Measurements from ENCODE around the gene RUSC2. TPM values are rescaled to one million over a fixed set of nuclear protein-coding genes. Genes with fewer than 3 reads are reported as not detected.

RUSC2 gene, protein sequence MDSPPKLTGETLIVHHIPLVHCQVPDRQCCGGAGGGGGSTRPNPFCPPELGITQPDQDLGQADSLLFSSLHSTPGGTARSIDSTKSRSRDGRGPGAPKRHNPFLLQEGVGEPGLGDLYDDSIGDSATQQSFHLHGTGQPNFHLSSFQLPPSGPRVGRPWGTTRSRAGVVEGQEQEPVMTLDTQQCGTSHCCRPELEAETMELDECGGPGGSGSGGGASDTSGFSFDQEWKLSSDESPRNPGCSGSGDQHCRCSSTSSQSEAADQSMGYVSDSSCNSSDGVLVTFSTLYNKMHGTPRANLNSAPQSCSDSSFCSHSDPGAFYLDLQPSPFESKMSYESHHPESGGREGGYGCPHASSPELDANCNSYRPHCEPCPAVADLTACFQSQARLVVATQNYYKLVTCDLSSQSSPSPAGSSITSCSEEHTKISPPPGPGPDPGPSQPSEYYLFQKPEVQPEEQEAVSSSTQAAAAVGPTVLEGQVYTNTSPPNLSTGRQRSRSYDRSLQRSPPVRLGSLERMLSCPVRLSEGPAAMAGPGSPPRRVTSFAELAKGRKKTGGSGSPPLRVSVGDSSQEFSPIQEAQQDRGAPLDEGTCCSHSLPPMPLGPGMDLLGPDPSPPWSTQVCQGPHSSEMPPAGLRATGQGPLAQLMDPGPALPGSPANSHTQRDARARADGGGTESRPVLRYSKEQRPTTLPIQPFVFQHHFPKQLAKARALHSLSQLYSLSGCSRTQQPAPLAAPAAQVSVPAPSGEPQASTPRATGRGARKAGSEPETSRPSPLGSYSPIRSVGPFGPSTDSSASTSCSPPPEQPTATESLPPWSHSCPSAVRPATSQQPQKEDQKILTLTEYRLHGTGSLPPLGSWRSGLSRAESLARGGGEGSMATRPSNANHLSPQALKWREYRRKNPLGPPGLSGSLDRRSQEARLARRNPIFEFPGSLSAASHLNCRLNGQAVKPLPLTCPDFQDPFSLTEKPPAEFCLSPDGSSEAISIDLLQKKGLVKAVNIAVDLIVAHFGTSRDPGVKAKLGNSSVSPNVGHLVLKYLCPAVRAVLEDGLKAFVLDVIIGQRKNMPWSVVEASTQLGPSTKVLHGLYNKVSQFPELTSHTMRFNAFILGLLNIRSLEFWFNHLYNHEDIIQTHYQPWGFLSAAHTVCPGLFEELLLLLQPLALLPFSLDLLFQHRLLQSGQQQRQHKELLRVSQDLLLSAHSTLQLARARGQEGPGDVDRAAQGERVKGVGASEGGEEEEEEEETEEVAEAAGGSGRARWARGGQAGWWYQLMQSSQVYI (N-terminal part only)
- 10 to 100 TPM; 28.7 to 32.3 TPM for total RNA-seq
- 78.1 TPM for polyA plus RNA-seq (ENCODE audit: insufficient read depth, low read depth, low replicate concordance)
- long read RNA-seq, donor 1, full-length matches to known transcripts = 11 of 24 reads
- long read RNA-seq, donor 1, partial matches to known transcripts = 13 of 24 reads
- long read RNA-seq, donor 1, other reads (novel, unspliced or antisense) = 0 of 24 reads
- long read RNA-seq, donor 2, partial matches to known transcripts = 5 of 5 reads
- long read RNA-seq, donor 2, other reads (novel, unspliced or antisense) = 0 of 5 reads

DNA sequence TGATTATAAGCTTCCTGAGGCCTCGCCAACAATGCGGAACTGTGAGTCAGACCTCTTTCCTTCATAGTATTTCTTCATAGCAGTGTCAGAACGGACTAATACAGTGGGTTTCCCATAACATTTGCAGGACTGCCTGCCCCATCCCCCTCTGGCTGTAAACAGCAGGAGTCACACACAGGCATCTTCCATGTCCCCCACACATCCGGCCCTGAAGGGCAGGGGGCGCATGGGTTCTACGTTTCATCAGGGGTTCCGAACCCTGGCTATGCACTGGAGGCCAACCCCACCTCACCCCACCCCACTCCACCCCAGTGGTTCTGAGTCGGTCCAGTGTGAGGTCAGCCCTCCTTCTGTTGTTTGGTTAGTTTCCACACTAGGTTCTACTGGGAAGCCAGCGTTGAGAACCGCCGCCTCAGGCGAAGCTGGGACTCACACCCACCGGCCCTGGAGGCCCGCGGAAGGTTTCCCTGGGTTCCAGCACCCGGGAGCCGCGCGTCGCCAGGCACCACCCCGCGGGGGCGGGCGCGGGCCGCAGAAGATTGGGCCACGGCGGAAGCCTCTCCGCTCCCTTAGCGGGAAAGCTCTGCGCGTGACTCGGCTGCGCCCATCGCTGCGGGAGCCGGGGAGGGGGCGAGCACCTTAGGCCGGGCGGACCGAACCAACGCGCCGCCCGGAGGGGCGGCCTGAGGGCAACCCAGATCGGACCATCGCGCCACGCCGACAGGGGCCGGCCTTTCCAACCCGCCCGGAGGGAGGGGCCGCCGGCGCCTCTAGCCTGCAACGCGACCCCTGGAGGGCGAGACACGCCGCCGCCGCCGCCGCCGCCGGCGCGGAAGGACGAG lies at the start of gene RUSC2:
Gene RUSC2 (plus strand): TSS at position 799 of the 842 bp plus-strand sequence. CDS start 56,411 bp downstream, outside the sequence.
- no peaks in the 10 kb centered on the region for H3K36me3 ChIP-seq (ENCODE audit: low read depth, missing control alignments)
- DNase-seq = peak; percentile 87
- H3K4me3 ChIP-seq = peak within 1 kb of the TSS; percentile 78 to 87
- no peaks in the 10 kb centered on the region for H3K27me3 ChIP-seq
- WGBS, 2 donors = 2 to 14% methylated on average over 7 to 68 of the region's 71 CpGs
- intact Hi-C loops (cut with DNase I; ENCODE audit: low total_unique reads) = loop anchor here (5.0 kb wide), 1 partner anchor 63 kb away; no protein-coding TSS in a partner anchor
- no peaks in the 10 kb centered on the region for H3K9me3 ChIP-seq
- peak within 1 kb of the TSS; percentile 90 to 96 for H3K27ac ChIP-seq
- peaks cover 14% of the 10 kb centered on the region for H3K4me1 ChIP-seq
- TF ChIP-seq POLR2A (IDR thresholded peaks at IDR 0.05) = peak; percentile 17
- TF ChIP-seq, protein P1, sequence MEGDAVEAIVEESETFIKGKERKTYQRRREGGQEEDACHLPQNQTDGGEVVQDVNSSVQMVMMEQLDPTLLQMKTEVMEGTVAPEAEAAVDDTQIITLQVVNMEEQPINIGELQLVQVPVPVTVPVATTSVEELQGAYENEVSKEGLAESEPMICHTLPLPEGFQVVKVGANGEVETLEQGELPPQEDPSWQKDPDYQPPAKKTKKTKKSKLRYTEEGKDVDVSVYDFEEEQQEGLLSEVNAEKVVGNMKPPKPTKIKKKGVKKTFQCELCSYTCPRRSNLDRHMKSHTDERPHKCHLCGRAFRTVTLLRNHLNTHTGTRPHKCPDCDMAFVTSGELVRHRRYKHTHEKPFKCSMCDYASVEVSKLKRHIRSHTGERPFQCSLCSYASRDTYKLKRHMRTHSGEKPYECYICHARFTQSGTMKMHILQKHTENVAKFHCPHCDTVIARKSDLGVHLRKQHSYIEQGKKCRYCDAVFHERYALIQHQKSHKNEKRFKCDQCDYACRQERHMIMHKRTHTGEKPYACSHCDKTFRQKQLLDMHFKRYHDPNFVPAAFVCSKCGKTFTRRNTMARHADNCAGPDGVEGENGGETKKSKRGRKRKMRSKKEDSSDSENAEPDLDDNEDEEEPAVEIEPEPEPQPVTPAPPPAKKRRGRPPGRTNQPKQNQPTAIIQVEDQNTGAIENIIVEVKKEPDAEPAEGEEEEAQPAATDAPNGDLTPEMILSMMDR (IDR thresholded peaks at IDR 0.05) = peak in 2 of 3 experiments; percentile 33 to 37

DNA sequence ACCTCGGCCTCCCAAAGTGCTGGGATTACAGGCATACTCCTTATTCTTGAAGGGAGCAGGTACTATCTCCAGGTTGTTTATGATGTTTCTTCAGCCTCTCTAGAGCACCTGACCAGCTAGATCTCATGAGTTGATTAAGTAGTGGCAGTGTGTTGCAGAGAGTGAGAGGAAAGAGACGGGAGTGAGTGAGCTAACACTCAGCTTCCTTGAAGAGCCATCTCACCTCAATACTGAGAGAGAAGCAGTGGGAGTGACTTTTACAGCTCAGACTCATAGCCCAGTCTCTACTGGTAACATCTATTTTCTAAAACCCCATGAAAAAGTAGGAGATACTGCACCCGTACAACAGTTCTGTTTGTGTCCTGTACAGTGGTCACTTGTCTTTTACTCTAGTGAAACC lies 43.9 kb upstream of the RUSC2 start:
- intact Hi-C loops (cut with DNase I; ENCODE audit: low total_unique reads) = no loop called here
- Histone ChIP-seq H3K9me3 (no peaks in the 10 kb centered on the region), H3K27ac (no peak overlapping the region), H3K4me1 (no peaks in the 10 kb centered on the region), H3K36me3 (ENCODE audit: low read depth, missing control alignments) (no peaks in the 10 kb centered on the region), H3K27me3 (no peaks in the 10 kb centered on the region), H3K4me3 (no peak overlapping the region)
- TF ChIP-seq POLR2A (IDR thresholded peaks at IDR 0.05) = no peak
- TF ChIP-seq, protein P1 (IDR thresholded peaks at IDR 0.05) = no peak
- 90 to 91% methylated on average over 3 of the region's 3 CpGs for WGBS, 2 donors
- DNase-seq = no peak

DNA sequence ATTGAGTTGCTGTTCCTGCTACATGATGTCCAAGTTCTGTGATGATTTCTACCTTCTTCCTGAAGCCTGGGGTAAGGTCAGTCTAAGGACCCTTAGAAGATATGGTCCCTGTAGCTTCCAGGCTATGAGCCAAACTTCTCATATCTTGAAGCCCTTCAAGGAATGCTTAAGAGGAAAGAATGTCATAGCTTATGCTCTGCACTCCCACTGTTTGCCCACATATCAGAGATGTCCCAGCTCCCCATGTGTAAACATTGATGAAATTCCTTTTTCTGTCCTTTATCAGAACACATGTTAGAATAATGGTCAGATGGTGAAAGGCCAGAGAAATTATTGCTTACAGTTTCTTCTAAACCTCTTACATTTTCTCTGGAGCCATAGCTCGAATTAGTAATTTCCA lies 41.4 kb upstream of the RUSC2 start:
- TF ChIP-seq POLR2A (IDR thresholded peaks at IDR 0.05) = no peak
- TF ChIP-seq, protein P1 (IDR thresholded peaks at IDR 0.05) = no peak
- Histone ChIP-seq H3K4me1 (no peaks in the 10 kb centered on the region), H3K9me3 (no peaks in the 10 kb centered on the region), H3K27me3 (no peaks in the 10 kb centered on the region), H3K36me3 (ENCODE audit: low read depth, missing control alignments) (no peaks in the 10 kb centered on the region), H3K4me3 (no peak overlapping the region), H3K27ac (no peak overlapping the region)
- 52 to 59% methylated on average over 1 of the region's 1 CpG for WGBS, 2 donors
- intact Hi-C loops (cut with DNase I; ENCODE audit: low total_unique reads) = no loop called here
- DNase-seq = no peak

All from testis (tissue), 5 donors.